GM12878 (cell line): ENCODE data around the gene MAMDC4. TPM values are rescaled to one million over a fixed set of nuclear protein-coding genes. Genes with fewer than 3 reads are reported as not detected.
A peak's percentile ranks its signal among the peaks of the same experiment; 100 is the strongest.

Source experiments
- CEBPZ ChIP-seq: fragments of 150-350 bp; IDR thresholded peaks from 2 replicates; pipeline ENCODE4 v1.6.1; 2016; ENCODE audit warnings: low read depth, low read length
- MXI1 ChIP-seq: fragments of 150-350 bp; IDR thresholded peaks from 2 replicates; pipeline ENCODE4 v1.6.1; 2011; ENCODE audit warnings: low read depth, mild to moderate bottlenecking, inconsistent platforms, low read length, improper control_type of control experiment
- PBX3 ChIP-seq: IDR thresholded peaks from 2 replicates; pipeline ENCODE4 v1.6.1; 2011; ENCODE audit warnings: mild to moderate bottlenecking, low read depth, low read length, moderate library complexity; ENCODE audit not compliant: insufficient replicate concordance
- PRDM15 ChIP-seq: fragments of 450-650 bp; formaldehyde crosslinking; IDR thresholded peaks from 2 replicates; pipeline ENCODE4 v1.4.0; 2020; ENCODE audit warnings: mild to moderate bottlenecking, moderate library complexity
- RBBP5 ChIP-seq: fragments of 200-600 bp; sonication (generic); conservative IDR thresholded peaks from 2 replicates; pipeline ENCODE4 v1.6.1; 2016
- SKIL ChIP-seq: fragments of 450-650 bp; IDR thresholded peaks from 2 replicates; pipeline ENCODE4 v1.6.1; 2017; ENCODE audit warnings: mild to moderate bottlenecking, low read depth, inconsistent platforms; ENCODE audit not compliant: poor library complexity, severe bottlenecking
- STAT3 ChIP-seq: IDR thresholded peaks from 2 replicates; pipeline ENCODE4 v1.6.1; 2011; ENCODE audit warnings: low read depth, low read length, improper control_type of control experiment
- YY1 ChIP-seq: IDR thresholded peaks from 2 replicates; pipeline ENCODE4 v1.6.1; 2011; ENCODE audit warnings: low read depth, mild to moderate bottlenecking, low read length
- ZBTB11 ChIP-seq: fragments of 450-650 bp; formaldehyde crosslinking; IDR thresholded peaks from 2 replicates; pipeline ENCODE4 v1.5.0; 2022; ENCODE audit warnings: mild to moderate bottlenecking, missing genetic modification characterization
- polyA plus RNA-seq, 11 experiments: library from polyadenylated mRNA; depleted of rRNA in 4 of 11; unstranded in 6 of 11; stranded (reverse) in 5 of 11; fragments of >200 nt; fragmentation: Nextera tagmentation in 4 of 11; fragmentation: Illumina TruSeq in 1 of 11; extraction: Ambion mirVana in 4 of 11; extraction: Trizol in 1 of 11; gene quantifications; 1 replicate in 1 of 11; 2 replicates in 10 of 11; pipeline versions ENCODE4 v1.2.1 to v1.2.3, GENCODE V29; 2011 to 2016; ENCODE audit warnings: inconsistent platforms in 2 of 11, missing spikeins in 2 of 11, low read depth in 1 of 11
- total RNA-seq, 4 experiments: library from RNA; depleted of rRNA in 3 of 4; stranded (reverse); fragments of >200 nt in 3 of 4; fragmentation: Illumina TruSeq in 1 of 4; extraction: Trizol in 1 of 4; gene quantifications; 2 replicates each; pipeline versions ENCODE4 v1.2.1 to v1.2.3, GENCODE V29; 2013 to 2021

MAMDC4 gene
- total and polyA plus RNA-seq, 10 of the 15 experiments (the other 5 are each of a cell fraction or from before 2014, with no cell fraction given), result 0.22 to 5.7 (median 2.4) TPM; not detected in 1

- no peak for TF ChIP-seq ZBTB11 (CRISPR knock-in tag)
- no peak for TF ChIP-seq SKIL
- no peak for TF ChIP-seq STAT3
- peak; percentile 94 for TF ChIP-seq MXI1
- TF ChIP-seq YY1, result peak; percentile 76
- peak; percentile 8 for TF ChIP-seq PBX3
- no peak for TF ChIP-seq PRDM15 (CRISPR knock-in tag)
- no peak for TF ChIP-seq RBBP5
- no peak for TF ChIP-seq CEBPZ
Measured at GRCh38 chr9:136882109-136882946, 30.2 kb downstream of the MAMDC4 start (continued).
